Spleen (tissue), 7 donors: ENCODE measurements around the gene S100B.

Source experiments
- POLR2A ChIP-seq, 3 donors: fragments of 450-650 bp; IDR thresholded peaks; one replicate each; pipeline ENCODE4 v1.5.1; 2017; ENCODE audit warnings: antibody characterized with exemption in 3 of 3, mild to moderate bottlenecking in 1 of 3
- POLR2AphosphoS5 ChIP-seq, 3 donors: sonication (generic); formaldehyde crosslinking; IDR thresholded peaks; one replicate each; pipeline ENCODE4 v1.5.1; 2017; ENCODE audit warnings: antibody characterized with exemption in 3 of 3
- TF ChIP-seq, protein P1 (sequence below), 11 experiments: fragments of 200-600 bp in 7 of 11; fragments of 450-650 bp in 4 of 11; sonication (generic) in 4 of 11; IDR thresholded peaks in 8 of 11; conservative IDR thresholded peaks in 3 of 11; 1 replicate in 7 of 11; 2 replicates in 4 of 11; pipeline versions ENCODE4 v1.4.0 to v1.8.0; 2016 to 2021; ENCODE audit warnings: antibody characterized with exemption in 11 of 11, inconsistent platforms in 4 of 11, mild to moderate bottlenecking in 1 of 11
- donor health status: DM: no; HTN: no; CAD: no; lungs with moderate emphysema.
- donor health status: DM: no; HTN: no; CAD: no.
- donor health status: DM: no; HTN: no; CAD: no.

GRCh38 chr21:46636550-46637285, 31.8 kb upstream of the S100B start:
- TF ChIP-seq, protein P1, sequence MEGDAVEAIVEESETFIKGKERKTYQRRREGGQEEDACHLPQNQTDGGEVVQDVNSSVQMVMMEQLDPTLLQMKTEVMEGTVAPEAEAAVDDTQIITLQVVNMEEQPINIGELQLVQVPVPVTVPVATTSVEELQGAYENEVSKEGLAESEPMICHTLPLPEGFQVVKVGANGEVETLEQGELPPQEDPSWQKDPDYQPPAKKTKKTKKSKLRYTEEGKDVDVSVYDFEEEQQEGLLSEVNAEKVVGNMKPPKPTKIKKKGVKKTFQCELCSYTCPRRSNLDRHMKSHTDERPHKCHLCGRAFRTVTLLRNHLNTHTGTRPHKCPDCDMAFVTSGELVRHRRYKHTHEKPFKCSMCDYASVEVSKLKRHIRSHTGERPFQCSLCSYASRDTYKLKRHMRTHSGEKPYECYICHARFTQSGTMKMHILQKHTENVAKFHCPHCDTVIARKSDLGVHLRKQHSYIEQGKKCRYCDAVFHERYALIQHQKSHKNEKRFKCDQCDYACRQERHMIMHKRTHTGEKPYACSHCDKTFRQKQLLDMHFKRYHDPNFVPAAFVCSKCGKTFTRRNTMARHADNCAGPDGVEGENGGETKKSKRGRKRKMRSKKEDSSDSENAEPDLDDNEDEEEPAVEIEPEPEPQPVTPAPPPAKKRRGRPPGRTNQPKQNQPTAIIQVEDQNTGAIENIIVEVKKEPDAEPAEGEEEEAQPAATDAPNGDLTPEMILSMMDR (IDR thresholded peaks at IDR 0.05 in 8 of 11, conservative IDR thresholded peaks at IDR 0.05 in 3 of 11) = no peak
- TF ChIP-seq POLR2AphosphoS5 (IDR thresholded peaks at IDR 0.05) (no peak), POLR2A (IDR thresholded peaks at IDR 0.05) (no peak)
